KMS-11 (cell line): ENCODE measurements around the gene KRIT1.

Experiments used
- H2AFZ ChIP-seq: fragments of 200-600 bp; sonication (generic); 2 replicates; pipeline ENCODE4 v1.6.1; 2016; ENCODE audit warnings: antibody characterized with exemption, mixed run types, low read depth
- H3K27ac ChIP-seq: fragments of 200-600 bp; sonication (generic); 2 replicates; pipeline ENCODE4 v1.6.1; 2016; ENCODE audit warnings: mild to moderate bottlenecking, mixed run types
- H3K27me3 ChIP-seq: fragments of 200-600 bp; sonication (generic); 2 replicates; pipeline ENCODE4 v1.6.1; 2017; ENCODE audit warnings: mild to moderate bottlenecking, low read depth, mixed run types, moderate library complexity; ENCODE audit not compliant: insufficient read depth
- H3K36me3 ChIP-seq: fragments of 200-600 bp; sonication (generic); 2 replicates; pipeline ENCODE4 v1.6.1; 2017; ENCODE audit warnings: mild to moderate bottlenecking, mixed run types; ENCODE audit not compliant: insufficient read depth
- H3K4me1 ChIP-seq: fragments of 200-600 bp; sonication (generic); 2 replicates; pipeline ENCODE4 v1.6.1; 2016; ENCODE audit warnings: mild to moderate bottlenecking, low read depth, mixed run types; ENCODE audit not compliant: poor library complexity, severe bottlenecking
- H3K4me2 ChIP-seq: fragments of 200-600 bp; sonication (generic); 2 replicates; pipeline ENCODE4 v1.7.0; 2016; ENCODE audit warnings: mild to moderate bottlenecking, mixed run types
- H3K4me3 ChIP-seq: fragments of 200-600 bp; sonication (generic); IDR thresholded peaks from 2 replicates; pipeline ENCODE4 v1.6.1; 2017; ENCODE audit warnings: low read depth, low read length, mixed read lengths; ENCODE audit not compliant: insufficient read depth
- H3K79me2 ChIP-seq: fragments of 200-600 bp; sonication (generic); 2 replicates; pipeline ENCODE4 v1.6.1; 2016; ENCODE audit warnings: low read depth, mixed run types; ENCODE audit not compliant: insufficient read depth
- H3K9ac ChIP-seq: fragments of 200-600 bp; sonication (generic); 2 replicates; pipeline ENCODE4 v1.6.1; 2016; ENCODE audit warnings: mild to moderate bottlenecking, mixed run types
- H4K20me1 ChIP-seq: fragments of 200-600 bp; sonication (generic); 2 replicates; pipeline ENCODE4 v1.6.1; 2016; ENCODE audit warnings: mild to moderate bottlenecking, mixed run types; ENCODE audit not compliant: insufficient read depth
- TF ChIP-seq, protein P1 (sequence below): fragments of 200-600 bp; sonication (generic); conservative IDR thresholded peaks from 2 replicates; pipeline ENCODE4 v1.6.1; 2017; ENCODE audit warnings: low read depth, mild to moderate bottlenecking, antibody characterized with exemption, low read length, moderate library complexity, mixed read lengths

The KRIT1 gene

DNA sequence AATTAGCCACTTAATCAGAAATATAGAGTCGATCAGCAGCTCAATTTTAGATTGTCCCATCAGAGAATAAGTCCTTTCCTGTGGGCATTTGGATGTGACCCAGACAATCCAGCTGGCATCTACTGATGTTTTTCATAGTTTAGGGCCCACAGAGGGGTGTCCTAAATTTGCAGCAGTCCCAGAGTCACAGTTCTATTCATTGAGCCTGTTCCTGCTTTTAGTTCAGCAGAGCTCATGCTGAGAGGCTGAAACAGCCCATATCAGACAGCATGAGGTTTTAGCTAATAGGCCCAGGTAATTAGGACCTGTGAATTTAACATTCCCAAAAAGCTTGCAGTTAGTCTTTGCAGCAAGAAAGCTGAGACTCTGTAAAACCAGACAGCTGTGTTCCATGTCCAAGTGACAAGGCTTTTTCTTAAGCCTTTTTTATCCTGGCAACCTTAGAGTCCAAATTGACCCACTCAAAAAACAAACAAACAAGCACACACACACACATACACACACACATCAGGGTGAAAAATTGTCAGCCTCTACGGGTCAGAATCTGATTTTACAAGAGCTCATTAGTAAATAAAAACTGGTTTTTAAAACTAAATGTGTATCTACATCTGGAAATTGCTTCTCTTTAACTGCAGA is 33.8 kb upstream of the KRIT1 start:
- Histone ChIP-seq H3K27me3 (no peaks in the 10 kb centered on the region), H3K36me3 (no peaks in the 10 kb centered on the region), H3K4me3 (no peak overlapping the region), H3K4me1 (no peaks in the 10 kb centered on the region), H3K27ac (no peak overlapping the region), H4K20me1 (no peaks in the 10 kb centered on the region), H2AFZ (no peak overlapping the region), H3K79me2 (no peaks in the 10 kb centered on the region), H3K9ac (no peak overlapping the region), H3K4me2 (no peak overlapping the region)
- TF ChIP-seq, protein P1, sequence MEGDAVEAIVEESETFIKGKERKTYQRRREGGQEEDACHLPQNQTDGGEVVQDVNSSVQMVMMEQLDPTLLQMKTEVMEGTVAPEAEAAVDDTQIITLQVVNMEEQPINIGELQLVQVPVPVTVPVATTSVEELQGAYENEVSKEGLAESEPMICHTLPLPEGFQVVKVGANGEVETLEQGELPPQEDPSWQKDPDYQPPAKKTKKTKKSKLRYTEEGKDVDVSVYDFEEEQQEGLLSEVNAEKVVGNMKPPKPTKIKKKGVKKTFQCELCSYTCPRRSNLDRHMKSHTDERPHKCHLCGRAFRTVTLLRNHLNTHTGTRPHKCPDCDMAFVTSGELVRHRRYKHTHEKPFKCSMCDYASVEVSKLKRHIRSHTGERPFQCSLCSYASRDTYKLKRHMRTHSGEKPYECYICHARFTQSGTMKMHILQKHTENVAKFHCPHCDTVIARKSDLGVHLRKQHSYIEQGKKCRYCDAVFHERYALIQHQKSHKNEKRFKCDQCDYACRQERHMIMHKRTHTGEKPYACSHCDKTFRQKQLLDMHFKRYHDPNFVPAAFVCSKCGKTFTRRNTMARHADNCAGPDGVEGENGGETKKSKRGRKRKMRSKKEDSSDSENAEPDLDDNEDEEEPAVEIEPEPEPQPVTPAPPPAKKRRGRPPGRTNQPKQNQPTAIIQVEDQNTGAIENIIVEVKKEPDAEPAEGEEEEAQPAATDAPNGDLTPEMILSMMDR, result no peak

DNA sequence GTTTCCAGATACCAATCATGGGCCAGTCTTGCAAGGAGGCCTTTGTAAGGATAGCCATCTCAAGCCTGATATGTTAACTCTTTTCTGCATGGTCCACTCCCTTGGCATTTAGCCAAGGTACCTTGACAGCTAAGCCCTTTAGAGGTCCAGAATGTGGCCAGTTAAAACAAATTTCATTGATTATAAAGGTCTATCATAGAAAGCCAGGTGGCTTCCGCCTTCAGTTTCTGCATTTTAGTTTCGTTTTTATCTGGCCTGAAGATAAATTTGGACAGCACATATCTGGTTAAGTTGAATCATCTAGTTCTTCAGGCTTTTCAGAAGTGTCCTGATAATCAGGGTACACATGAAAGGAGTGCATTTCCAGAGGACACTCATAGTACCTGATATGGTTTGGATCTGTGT is 30.7 kb upstream of the KRIT1 start:
- H3K27me3 ChIP-seq, result no peaks in the 10 kb centered on the region
- no peak overlapping the region for H2AFZ ChIP-seq
- H4K20me1 ChIP-seq, result no peaks in the 10 kb centered on the region
- H3K27ac ChIP-seq, result no peak overlapping the region
- TF ChIP-seq, protein P1, result no peak
- H3K9ac ChIP-seq, result no peak overlapping the region
- H3K79me2 ChIP-seq, result no peaks in the 10 kb centered on the region; the same call in 1 of the 2 replicates
- no peaks in the 10 kb centered on the region for H3K36me3 ChIP-seq
- H3K4me1 ChIP-seq, result no peaks in the 10 kb centered on the region
- no peak overlapping the region for H3K4me3 ChIP-seq
- no peak overlapping the region for H3K4me2 ChIP-seq

DNA sequence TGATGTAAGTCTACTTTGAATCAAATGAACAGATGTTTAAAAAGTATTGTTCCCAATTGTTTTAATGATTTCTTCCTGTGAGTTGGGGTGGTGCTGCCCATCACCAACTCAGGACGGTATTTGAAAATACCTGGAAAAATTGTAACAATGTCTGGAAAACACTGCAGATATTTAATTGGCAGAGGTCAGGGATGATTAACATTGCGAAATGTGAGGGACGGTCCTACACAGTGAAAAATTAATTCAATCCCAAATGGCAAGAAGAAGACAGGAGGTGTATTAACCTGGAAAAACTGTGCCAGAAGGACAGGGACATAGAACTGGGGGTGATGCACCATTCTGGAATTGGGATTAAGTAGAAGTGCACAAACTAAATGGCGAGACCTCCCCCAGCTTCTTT is 29.6 kb upstream of the KRIT1 start:
- TF ChIP-seq, protein P1, result no peak
- H3K27me3 ChIP-seq, result no peaks in the 10 kb centered on the region
- no peak overlapping the region for H3K4me2 ChIP-seq
- H2AFZ ChIP-seq, result no peak overlapping the region
- no peak overlapping the region for H3K27ac ChIP-seq
- no peak overlapping the region for H3K4me3 ChIP-seq
- no peaks in the 10 kb centered on the region for H4K20me1 ChIP-seq
- no peaks in the 10 kb centered on the region for H3K36me3 ChIP-seq
- no peaks in the 10 kb centered on the region for H3K4me1 ChIP-seq
- H3K9ac ChIP-seq, result no peak overlapping the region
- no peaks in the 10 kb centered on the region; the same call in 1 of the 2 replicates for H3K79me2 ChIP-seq

DNA sequence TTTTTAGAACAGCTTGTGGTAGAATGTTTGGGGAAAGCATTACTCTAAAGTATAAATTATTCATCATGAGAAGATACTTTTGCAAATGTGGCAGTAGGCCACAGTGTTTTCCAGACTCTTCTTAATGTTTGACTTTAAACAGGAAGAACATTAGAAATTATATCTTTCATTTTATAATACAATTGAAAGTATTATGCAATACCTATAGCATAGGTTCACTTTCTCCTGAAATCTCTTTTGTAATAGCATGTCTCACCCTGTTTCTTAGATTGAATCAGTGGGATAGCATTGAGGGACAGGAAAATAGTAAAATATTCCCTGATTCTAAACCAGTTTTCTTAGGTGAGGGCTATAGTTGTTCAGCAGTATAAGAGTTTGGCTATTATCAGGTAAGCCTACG is 23.2 kb upstream of the KRIT1 start:
- H3K4me1 ChIP-seq, result no peaks in the 10 kb centered on the region
- no peak overlapping the region for H3K9ac ChIP-seq
- no peaks in the 10 kb centered on the region for H4K20me1 ChIP-seq
- no peak overlapping the region for H3K27ac ChIP-seq
- H3K4me3 ChIP-seq, result no peak overlapping the region
- no peak overlapping the region for H3K4me2 ChIP-seq
- no peaks in the 10 kb centered on the region for H3K27me3 ChIP-seq
- H2AFZ ChIP-seq, result no peak overlapping the region
- no peaks in the 10 kb centered on the region; the same call in 1 of the 2 replicates for H3K79me2 ChIP-seq
- TF ChIP-seq, protein P1, result no peak
- no peaks in the 10 kb centered on the region for H3K36me3 ChIP-seq
